GM18870 (cell line): Measurements from ENCODE around the gene CRYBA2.

Experiments used
- ATAC-seq: cut with Tn5 transposase; IDR thresholded peaks from one replicate; pipeline ENCODE4 v1.9.1; 2021; ENCODE audit warnings: moderate library complexity; ENCODE audit not compliant: unreplicated experiment

CRYBA2 gene

GRCh38 chr2:218999881-219000568 is 6.8 kb upstream of the CRYBA2 start:
- ATAC-seq = no peak

GRCh38 chr2:218999021-218999880 is 6.0 kb upstream of the CRYBA2 start:
- no peak for ATAC-seq

GRCh38 chr2:218998414-218999002 is 5.3 kb upstream of the CRYBA2 start:
- no peak for ATAC-seq

GRCh38 chr2:218997731-218998130 is 4.5 kb upstream of the CRYBA2 start:
- ATAC-seq = no peak

GRCh38 chr2:218996937-218997336 is 3.7 kb upstream of the CRYBA2 start:
- ATAC-seq = no peak

GRCh38 chr2:218995972-218996711 is 2.9 kb upstream of the CRYBA2 start:
- no peak for ATAC-seq

GRCh38 chr2:218995561-218995960 is 2.3 kb upstream of the CRYBA2 start:
- ATAC-seq = no peak

- no peak for ATAC-seq
These were observed 398 bp downstream of the CRYBA2 start for GRCh38 chr2:218992703-218993344.

- no peak for ATAC-seq
These were observed 1.0 kb downstream of the CRYBA2 start for GRCh38 chr2:218992196-218992595.

- ATAC-seq = no peak
These were observed 1.5 kb downstream of the CRYBA2 start for GRCh38 chr2:218991674-218992168.

- ATAC-seq = no peak
These were observed 2.6 kb downstream of the CRYBA2 start for GRCh38 chr2:218990612-218991011.

- ATAC-seq = no peak
These were observed 3.2 kb downstream of the CRYBA2 start for GRCh38 chr2:218990052-218990451.

- no peak for ATAC-seq
These were observed 4.6 kb downstream of the CRYBA2 start for GRCh38 chr2:218988650-218989049.

GRCh38 chr2:218988164-218988563 is 5.1 kb downstream of the CRYBA2 start:
- no peak for ATAC-seq

GRCh38 chr2:218986148-218986761 is 7.0 kb downstream of the CRYBA2 start:
- no peak for ATAC-seq

GRCh38 chr2:218985325-218986091 is 7.7 kb downstream of the CRYBA2 start:
- no peak for ATAC-seq

GRCh38 chr2:218985021-218985324 is 8.2 kb downstream of the CRYBA2 start, which contains the start of gene FEV:
FEV (minus strand) TSS chr2:218985184; CDS start chr2:218985075, 109 bp downstream.
- ATAC-seq = no peak

- no peak for ATAC-seq
These were observed 8.8 kb downstream of the CRYBA2 start for GRCh38 chr2:218984239-218985020.

GRCh38 chr2:218983934-218984238 is 9.3 kb downstream of the CRYBA2 start:
- no peak for ATAC-seq
